Smooth muscle cell (in vitro differentiated cells): Measurements from ENCODE around the gene OR4D9. TPM values are rescaled to one million over a fixed set of nuclear protein-coding genes. Genes with fewer than 3 reads are reported as not detected.

Source experiments
- DNase-seq: peaks from one replicate; lab custom pipeline; 2025; ENCODE audit not compliant: unreplicated experiment; lab: John Stamatoyannopoulos, UW
- H2AFZ ChIP-seq: fragments of 200-600 bp; sonication (generic); 2 replicates; pipeline ENCODE4 v1.6.0; 2016; ENCODE audit warnings: antibody characterized with exemption, low read depth, mild to moderate bottlenecking
- H3F3A ChIP-seq: fragments of 200-600 bp; sonication (generic); 2 replicates; pipeline ENCODE4 v1.6.0; 2017; ENCODE audit warnings: antibody characterized with exemption, low read depth
- H3K27ac ChIP-seq: fragments of 200-600 bp; sonication (generic); 2 replicates; pipeline ENCODE4 v1.5.1; 2016; ENCODE audit warnings: low read depth, mild to moderate bottlenecking
- H3K27me3 ChIP-seq: fragments of 200-600 bp; sonication (generic); 2 replicates; pipeline ENCODE4 v1.6.1; 2016; ENCODE audit warnings: low read depth, mild to moderate bottlenecking
- H3K36me3 ChIP-seq: fragments of 200-600 bp; sonication (generic); 2 replicates; pipeline ENCODE4 v1.5.1; 2016; ENCODE audit warnings: low read depth
- H3K4me1 ChIP-seq: fragments of 200-600 bp; sonication (generic); 2 replicates; pipeline ENCODE4 v1.5.1; 2016; ENCODE audit warnings: low read depth
- H3K4me2 ChIP-seq: fragments of 200-600 bp; sonication (generic); 2 replicates; pipeline ENCODE4 v1.6.0; 2016; ENCODE audit warnings: mild to moderate bottlenecking
- H3K4me3 ChIP-seq: fragments of 200-600 bp; sonication (generic); 2 replicates; pipeline ENCODE4 v1.5.1; 2016; ENCODE audit warnings: mild to moderate bottlenecking
- H3K79me2 ChIP-seq: fragments of 200-600 bp; sonication (generic); 2 replicates; pipeline ENCODE4 v1.6.0; 2016; ENCODE audit warnings: low read depth, mild to moderate bottlenecking
- H3K9ac ChIP-seq: fragments of 200-600 bp; sonication (generic); 2 replicates; pipeline ENCODE4 v1.6.0; 2016; ENCODE audit warnings: low read depth
- H3K9me3 ChIP-seq: fragments of 200-600 bp; sonication (generic); replicated peaks from 2 replicates; pipeline ENCODE4 v1.5.1; 2016; ENCODE audit warnings: low read depth
- H4K20me1 ChIP-seq: fragments of 200-600 bp; sonication (generic); 2 replicates; pipeline ENCODE4 v1.6.0; 2016; ENCODE audit warnings: low read depth
- CTCF ChIP-seq: fragments of 200-600 bp; sonication (generic); IDR thresholded peaks from 2 replicates; pipeline ENCODE4 v1.5.1; 2017; ENCODE audit warnings: borderline replicate concordance, mild to moderate bottlenecking, antibody characterized with exemption; ENCODE audit not compliant: insufficient read depth, poor library complexity, severe bottlenecking
- WGBS: methylation state at CpG from one replicate; pipeline ENCODE4 v1.1.7; 2016; ENCODE audit warnings: low lambda C conversion rate; 5-methylcytosine and 5-hydroxymethylcytosine counted together
- polyA plus RNA-seq: library from polyadenylated mRNA; unstranded; fragments of >200 nt; fragmentation: Nextera tagmentation; extraction: Ambion mirVana; gene quantifications from 2 replicates; pipeline ENCODE4 v1.2.1, GENCODE V29; 2016
- total RNA-seq: library from RNA; depleted of rRNA; stranded (reverse); fragments of >200 nt; gene quantifications from 2 replicates; pipeline ENCODE4 v1.2.3, GENCODE V29; 2014

OR4D9 gene
- total RNA-seq, result not detected in 2 replicates
- polyA plus RNA-seq, result not detected in 2 replicates

- H4K20me1 ChIP-seq, result no peaks in the 10 kb centered on the region
- no peaks in the 10 kb centered on the region for H3K79me2 ChIP-seq
- H3K36me3 ChIP-seq, result no peaks in the 10 kb centered on the region
- H2AFZ ChIP-seq, result no peak within 1 kb of the TSS
- H3F3A ChIP-seq, result no peaks in the 10 kb centered on the region
- H3K9me3 ChIP-seq, result no peaks in the 10 kb centered on the region
- WGBS, result 86% methylated on average over 2 of the region's 2 CpGs
- H3K4me3 ChIP-seq, result no peak within 1 kb of the TSS
- no peaks in the 10 kb centered on the region for H3K4me1 ChIP-seq
- no peak for TF ChIP-seq CTCF
- H3K27ac ChIP-seq, result no peak within 1 kb of the TSS
- peaks cover 5% of the 10 kb centered on the region for H3K27me3 ChIP-seq
- no peak for DNase-seq
- no peak within 1 kb of the TSS for H3K9ac ChIP-seq
- H3K4me2 ChIP-seq, result no peak within 1 kb of the TSS
These were observed at the start of gene OR4D9 for GRCh38 chr11:59510941-59511589. Gene OR4D9 (plus strand): TSS chr11:59511539. CDS start chr11:59514913, 3,374 bp downstream.

- H3K36me3 ChIP-seq, result no peaks in the 10 kb centered on the region
- no peak for TF ChIP-seq CTCF
- no peak overlapping the region for H3K27ac ChIP-seq
- H3K27me3 ChIP-seq, result no peaks in the 10 kb centered on the region
- H4K20me1 ChIP-seq, result no peaks in the 10 kb centered on the region
- H3K9me3 ChIP-seq, result no peaks in the 10 kb centered on the region
- H3K9ac ChIP-seq, result no peak overlapping the region
- no peaks in the 10 kb centered on the region for H3K4me1 ChIP-seq
- no peak overlapping the region for H3K4me3 ChIP-seq
- H3K4me2 ChIP-seq, result no peak overlapping the region
- H2AFZ ChIP-seq, result no peak overlapping the region
- 61% methylated on average over 5 of the region's 5 CpGs for WGBS
- no peaks in the 10 kb centered on the region for H3K79me2 ChIP-seq
- no peaks in the 10 kb centered on the region for H3F3A ChIP-seq
- DNase-seq, result no peak
These were observed 48.1 kb upstream of the OR4D9 start for GRCh38 chr11:59463190-59463641.

GRCh38 chr11:59473015-59473414 lies 38.3 kb upstream of the OR4D9 start, which contains the start of gene OR4D10:
Gene OR4D10 (plus strand): TSS chr11:59473315. CDS start chr11:59477430, 4,115 bp downstream.
- Histone ChIP-seq H4K20me1 (no peaks in the 10 kb centered on the region), H3F3A (no peaks in the 10 kb centered on the region), H3K27ac (no peak within 1 kb of the TSS), H3K4me1 (no peaks in the 10 kb centered on the region), H3K36me3 (no peaks in the 10 kb centered on the region), H3K4me2 (no peak within 1 kb of the TSS), H3K27me3 (no peaks in the 10 kb centered on the region), H3K79me2 (no peaks in the 10 kb centered on the region), H2AFZ (no peak within 1 kb of the TSS), H3K9me3 (no peaks in the 10 kb centered on the region), H3K9ac (no peak within 1 kb of the TSS), H3K4me3 (no peak within 1 kb of the TSS)
- no peak for DNase-seq
- TF ChIP-seq CTCF, result no peak

- no peak for TF ChIP-seq CTCF
- WGBS, result 78% methylated on average over 9 of the region's 9 CpGs
These were observed 36.2 kb upstream of the OR4D9 start for GRCh38 chr11:59475176-59475575.

More at GRCh38 chr11:59475176-59475575, 36.2 kb upstream of the OR4D9 start:
- no peaks in the 10 kb centered on the region for H3K4me1 ChIP-seq
- H3K79me2 ChIP-seq, result no peaks in the 10 kb centered on the region
- no peaks in the 10 kb centered on the region for H3F3A ChIP-seq
- H3K9ac ChIP-seq, result no peak overlapping the region
- DNase-seq, result no peak
- no peaks in the 10 kb centered on the region for H3K9me3 ChIP-seq
- H4K20me1 ChIP-seq, result no peaks in the 10 kb centered on the region
- no peak overlapping the region for H3K4me3 ChIP-seq
- no peak overlapping the region for H3K27ac ChIP-seq
- no peak overlapping the region for H3K4me2 ChIP-seq
- H2AFZ ChIP-seq, result no peak overlapping the region
- H3K27me3 ChIP-seq, result no peaks in the 10 kb centered on the region
- no peaks in the 10 kb centered on the region for H3K36me3 ChIP-seq
